ENCODE data around the gene GJA8.
A peak's percentile ranks its signal among the peaks of the same experiment; 100 is the strongest.
"Not testable (repeated sequence)": the region's sequence is repeated elsewhere in the genome, so short reads cannot be mapped to it uniquely, and the experiment has no call there.

The GJA8 gene

DNA sequence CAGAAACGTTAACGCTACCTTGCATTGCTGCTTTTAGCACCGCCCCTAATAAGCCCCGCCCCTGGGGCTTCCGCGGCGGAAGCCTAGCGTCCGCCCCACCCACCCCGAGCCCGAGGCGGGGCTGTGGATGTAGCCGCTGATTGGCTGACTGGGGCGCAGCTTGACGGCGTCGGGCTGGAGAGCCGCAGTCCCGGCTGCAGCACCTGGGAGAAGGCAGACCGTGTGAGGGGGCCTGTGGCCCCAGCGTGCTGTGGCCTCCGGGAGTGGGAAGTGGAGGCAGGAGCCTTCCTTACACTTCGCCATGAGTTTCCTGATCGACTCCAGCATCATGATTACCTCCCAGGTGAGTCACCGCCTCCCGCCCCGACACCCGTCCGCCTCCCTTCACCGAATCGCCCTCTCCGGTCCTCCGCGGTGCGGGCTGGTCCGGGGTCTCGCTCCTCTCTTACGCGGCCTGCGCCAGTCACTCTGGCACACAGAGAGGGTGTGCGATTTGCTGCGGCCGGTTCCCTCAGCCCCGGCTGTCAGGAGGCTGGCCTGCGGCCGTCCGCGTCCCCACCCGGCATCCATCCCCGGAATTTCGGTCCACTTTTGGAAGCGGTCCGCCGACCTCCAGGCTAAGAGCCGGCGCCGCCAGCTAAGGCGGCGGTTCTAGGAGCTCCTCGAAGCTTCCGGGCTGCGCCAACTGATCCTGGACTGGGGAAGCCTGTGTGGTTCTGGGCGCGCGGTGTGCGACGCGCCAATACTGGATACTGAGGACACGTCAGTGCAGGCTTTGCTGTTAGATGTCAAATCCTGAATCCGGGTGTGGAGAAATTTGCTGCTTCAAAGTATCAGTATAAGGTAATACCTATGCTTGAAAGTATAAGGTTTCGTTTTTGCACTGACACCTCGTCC, 25.9 kb downstream of the GJA8 start, which contains the start of gene GPR89B:
GPR89B (plus strand) TSS at position 185 of the 897 bp plus-strand sequence; CDS start at position 302, 117 bp downstream.
- DNase-seq = peak; percentile 65

DNA sequence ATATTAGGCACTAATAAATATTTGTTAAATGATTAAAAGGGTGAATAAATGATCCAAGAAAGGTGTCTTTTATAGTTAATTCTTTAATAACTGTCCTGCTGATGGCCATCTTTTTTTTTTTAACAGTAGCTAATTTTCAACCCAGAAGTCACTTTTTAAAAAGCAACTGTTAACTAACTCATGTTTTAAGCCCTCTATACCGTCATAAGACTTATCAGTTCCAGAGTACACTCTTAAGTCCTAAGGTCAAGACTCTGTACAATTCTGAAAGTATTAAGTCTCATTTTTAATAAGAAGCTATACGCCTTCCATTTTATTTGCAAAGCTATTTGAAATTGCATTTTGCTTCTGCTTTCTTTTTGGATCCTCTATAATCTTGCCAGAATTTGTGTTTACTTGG, 28.5 kb downstream of the GJA8 start:
- DNase-seq = not testable (repeated sequence)

DNA sequence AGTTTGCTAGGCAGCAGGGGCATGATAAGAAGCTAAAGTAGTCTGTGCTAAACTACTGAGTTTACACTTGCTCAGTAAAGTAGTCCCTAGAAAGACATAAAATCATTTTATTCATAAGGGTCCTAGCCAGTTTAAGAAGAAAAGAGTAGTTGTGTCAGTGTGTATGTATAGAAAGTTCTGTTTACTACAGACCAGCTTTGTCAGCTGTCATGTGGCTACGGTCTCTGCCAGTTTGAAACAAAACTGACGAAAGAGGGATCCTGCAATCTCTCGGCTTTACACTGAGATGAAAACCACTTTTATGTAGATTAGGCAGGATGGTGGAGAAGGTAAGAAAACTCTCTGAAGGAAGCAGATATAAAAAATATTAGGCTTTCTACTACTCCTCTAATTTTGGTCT, 32.7 kb downstream of the GJA8 start:
- DNase-seq = not testable (repeated sequence)

DNA sequence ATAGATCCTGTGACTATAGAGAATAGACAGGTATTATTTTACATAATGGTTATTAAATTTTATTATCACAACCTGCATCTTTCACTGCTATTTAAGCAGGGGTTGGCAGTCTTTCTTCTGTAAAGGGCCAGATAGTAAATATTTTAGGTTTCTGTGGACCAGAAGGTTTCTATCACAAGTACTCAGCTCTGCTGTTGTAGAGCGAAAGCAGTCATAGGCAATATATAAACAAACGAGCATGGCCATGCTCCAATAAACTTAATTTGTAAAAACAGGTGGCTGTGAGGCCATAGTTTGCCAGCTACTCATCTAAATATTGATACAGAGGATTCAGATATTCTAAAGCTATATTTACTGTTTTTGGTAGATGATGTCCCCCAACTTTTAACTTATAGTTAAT, 37.9 kb downstream of the GJA8 start:
- DNase-seq = not testable (repeated sequence)

DNA sequence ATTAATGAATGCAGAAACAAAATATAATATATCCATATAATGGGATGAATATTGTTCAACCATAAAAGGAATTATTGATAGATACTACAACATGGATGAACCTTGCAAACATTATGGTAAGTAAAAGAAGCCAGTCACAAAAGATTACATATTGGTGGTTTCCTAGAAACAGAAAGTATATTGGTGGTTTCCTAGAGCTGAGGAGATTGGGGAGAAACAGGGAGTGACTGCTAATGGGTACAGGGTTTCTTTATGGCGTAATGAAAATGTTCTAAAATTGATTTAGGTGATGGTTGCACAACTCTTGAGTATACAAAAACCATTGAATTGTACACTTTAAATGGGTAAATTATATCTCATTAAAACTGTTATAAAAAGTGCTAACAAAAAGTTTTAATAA, 40.0 kb downstream of the GJA8 start:
- not testable (repeated sequence) for DNase-seq

DNA sequence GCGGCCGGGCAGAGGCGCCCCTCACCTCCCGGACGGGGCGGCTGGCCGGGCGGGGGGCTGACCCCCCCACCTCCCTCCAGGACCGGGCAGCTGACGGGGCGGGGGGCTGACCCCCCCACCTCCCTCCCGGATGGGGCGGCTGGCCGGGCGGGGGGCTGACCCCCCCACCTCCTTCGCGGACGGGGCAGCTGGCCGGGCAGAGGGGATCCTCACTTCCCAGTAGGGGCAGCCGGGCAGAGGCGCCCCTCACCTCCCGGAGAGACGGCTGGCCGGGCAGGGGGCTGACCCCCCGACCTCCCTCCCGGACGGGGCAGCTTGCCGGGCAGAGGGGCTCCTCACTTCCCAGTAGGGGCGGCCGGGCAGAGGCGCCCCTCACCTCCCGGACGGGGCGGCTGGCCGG, 46.9 kb downstream of the GJA8 start:
- DNase-seq = not testable (repeated sequence)

All from DMS79 (cell line).